MM.1S (cell line): Measurements from ENCODE around the gene SERTM2.

Experiments used
- CTCF ChIP-seq: fragments of 300-600 bp; sonication (generic); IDR thresholded peaks from 2 replicates; pipeline ENCODE4 v1.5.1; 2016; ENCODE audit warnings: antibody characterized with exemption, low read length, mixed read lengths
- EZH2 ChIP-seq: fragments of 300-600 bp; sonication (generic); optimal IDR thresholded peaks from 2 replicates; pipeline ENCODE3; 2017; ENCODE audit warnings: low read depth, mild to moderate bottlenecking, antibody characterized with exemption, low read length, mixed read lengths

DNA sequence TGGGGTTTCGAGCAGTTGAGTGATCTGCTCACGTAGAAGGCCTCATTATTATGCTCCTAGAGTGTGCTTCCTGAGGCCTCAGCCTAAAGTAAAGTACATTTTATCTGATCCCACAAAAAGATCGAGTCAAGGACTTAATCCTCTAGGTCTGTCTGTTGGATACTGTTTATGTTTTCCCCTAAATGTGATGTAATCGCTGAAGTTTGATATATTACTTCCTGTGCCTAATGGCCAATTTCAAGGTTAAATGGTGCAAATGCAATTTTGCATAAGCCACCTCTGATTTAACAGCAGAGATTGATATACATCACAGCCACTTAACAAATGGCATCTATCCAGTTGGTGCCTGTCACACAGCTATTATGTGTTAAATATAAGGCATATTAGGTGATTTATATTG is 19.4 kb upstream of the SERTM2 start:
- no peak for TF ChIP-seq EZH2
- no peak for TF ChIP-seq CTCF
